Left cardiac atrium (tissue), 4 donors: ENCODE data around the gene TMEM30B. TPM values are rescaled to one million over a fixed set of nuclear protein-coding genes. Genes with fewer than 3 reads are reported as not detected.
A peak's percentile ranks its signal among the peaks of the same experiment; 100 is the strongest.

Experiments used
- ATAC-seq, 2 donors: fragments of 200-7000 bp; cut with Tn5 transposase; one replicate each; pipeline ENCODE4 v1.9.1; 2020; ENCODE audit warnings: mild to moderate bottlenecking in 2 of 2, moderate library complexity in 2 of 2
- DNase-seq: peaks from one replicate; pipeline ENCODE4 v3.0.0-alpha.2; 2020
- intact Hi-C, 2 donors: fragments of 100-400 bp; cut with DNase I; formaldehyde crosslinking; loops; one replicate each; pipeline versions ENCODE4 v1.14.1 to v1.15.1; 2022 to 2023
- total RNA-seq, 2 donors: library from RNA; stranded (reverse); fragmentation: NEBNext Ultra II Directional; extraction: Animal tissue kit (Norgen Biotek cat#: 25700); gene quantifications; one replicate each; pipeline ENCODE4 v1.2.1, GENCODE V29; 2021
- donor health status: DM: no; HTN: yes; CAD: no.
- donor health status: DM: no; HTN: yes; CAD: no; lungs with severe emphysema.
- donor health status: DM: yes; HTN: yes; CAD: no.
- donor health status: Dilated cardiomyopathy.

TMEM30B gene
- total RNA-seq, 2 donors from 2014 or later = 0.82 to 1.5 TPM

GRCh38 chr14:61271552-61271951 is 9.6 kb downstream of the TMEM30B start:
- ATAC-seq (no peak), DNase-seq (no peak)
- intact Hi-C loops = no loop called here

GRCh38 chr14:61270714-61271113 is 10.4 kb downstream of the TMEM30B start:
- intact Hi-C loops = no loop called here

GRCh38 chr14:61269321-61270083 is 11.6 kb downstream of the TMEM30B start:
- DNase-seq (peak; percentile 77), ATAC-seq (peak; percentile 80 to 83)
- intact Hi-C loops = no loop called here

More at GRCh38 chr14:61270714-61271113, 10.4 kb downstream of the TMEM30B start:
- DNase-seq (no peak), ATAC-seq (no peak)

GRCh38 chr14:61268812-61269211 is 12.3 kb downstream of the TMEM30B start:
- no peak for ATAC-seq
- intact Hi-C loops = no loop called here
- no peak for DNase-seq

GRCh38 chr14:61266891-61267740 is 14.0 kb downstream of the TMEM30B start:
- intact Hi-C loops = no loop called here
- no peak for DNase-seq
- no peak for ATAC-seq

GRCh38 chr14:61266436-61266835 is 14.7 kb downstream of the TMEM30B start:
- intact Hi-C loops = no loop called here
- no peak for ATAC-seq
- DNase-seq = no peak

GRCh38 chr14:61264651-61265050 is 16.5 kb downstream of the TMEM30B start:
- DNase-seq (no peak), ATAC-seq (no peak)
- intact Hi-C loops = no loop called here

- ATAC-seq = no peak
- intact Hi-C loops = no loop called here
- no peak for DNase-seq
These were observed 17.0 kb downstream of the TMEM30B start for GRCh38 chr14:61264010-61264571.

- peak in 1 of 2 donors; percentile 47 for ATAC-seq
- DNase-seq = no peak
- intact Hi-C loops = no loop called here
These were observed 19.1 kb downstream of the TMEM30B start for GRCh38 chr14:61262082-61262481.

- ATAC-seq (no peak), DNase-seq (no peak)
- intact Hi-C loops = no loop called here
These were observed 20.0 kb downstream of the TMEM30B start for GRCh38 chr14:61260939-61261776.

- ATAC-seq (no peak), DNase-seq (no peak)
- intact Hi-C loops = loop anchor here in 1 of 2 donors (10.0 kb wide), 1 partner anchor 914 kb away; no protein-coding TSS in a partner anchor
These were observed 22.2 kb downstream of the TMEM30B start for GRCh38 chr14:61258985-61259384.

- DNase-seq = no peak
- ATAC-seq = no peak
- intact Hi-C loops = loop anchor here in 1 of 2 donors (10.0 kb wide), 1 partner anchor 913 kb away; no protein-coding TSS in a partner anchor
These were observed 23.6 kb downstream of the TMEM30B start for GRCh38 chr14:61257469-61258057.

GRCh38 chr14:61256826-61257468 is 24.2 kb downstream of the TMEM30B start:
- ATAC-seq = no peak
- no peak for DNase-seq
- intact Hi-C loops = loop anchor here in 1 of 2 donors (10.0 kb wide), 1 partner anchor 912 kb away; no protein-coding TSS in a partner anchor

GRCh38 chr14:61255968-61256367 is 25.2 kb downstream of the TMEM30B start:
- ATAC-seq = no peak
- no peak for DNase-seq
- intact Hi-C loops = loop anchor here in 1 of 2 donors (10.0 kb wide), 1 partner anchor 911 kb away; no protein-coding TSS in a partner anchor

GRCh38 chr14:61254808-61255526 is 26.2 kb downstream of the TMEM30B start:
- intact Hi-C loops = loop anchor here (5.0 to 10.0 kb wide), 2 partner anchors 903 to 910 kb away; no protein-coding TSS in a partner anchor
- DNase-seq (no peak), ATAC-seq (no peak)

GRCh38 chr14:61253064-61253738 is 27.9 kb downstream of the TMEM30B start:
- ATAC-seq (no peak), DNase-seq (no peak)
- intact Hi-C loops = loop anchor here (2.0 to 10.0 kb wide), 4 partner anchors 226 to 908 kb away; no protein-coding TSS in a partner anchor
